Stimulated activated CD4-positive, alpha-beta T cell treated with anti-CD3 and anti-CD28 coated beads, Interleukin-1b, Interleukin-23, amount 100 ng/mL, for 24 hours (primary cell): ENCODE data around the gene SRR.
"Not testable (repeated sequence)": the region's sequence is repeated elsewhere in the genome, so short reads cannot be mapped to it uniquely, and the experiment has no call there.

Source experiments
- DNase-seq, 4 experiments: peaks; one replicate each; pipeline ENCODE4 v3.0.0-alpha.2; 2020; ENCODE audit warnings: low read depth in 4 of 4, low spot score in 1 of 4

Gene SRR

GRCh38 chr17:2289878-2290478 lies 13.8 kb upstream of the SRR start:
- no peak for DNase-seq

- DNase-seq = no peak
Measured at GRCh38 chr17:2292100-2292499, 11.7 kb upstream of the SRR start.

GRCh38 chr17:2295575-2295974 lies 8.2 kb upstream of the SRR start:
- no peak for DNase-seq

- no peak for DNase-seq
Measured at GRCh38 chr17:2297023-2297422, 6.7 kb upstream of the SRR start.

- DNase-seq = no peak
Measured at GRCh38 chr17:2299136-2299535, 4.6 kb upstream of the SRR start.

- DNase-seq = no peak
Measured at GRCh38 chr17:2299756-2300155, 4.0 kb upstream of the SRR start.

GRCh38 chr17:2302778-2303203 lies 959 bp upstream of the SRR start:
- no peak for DNase-seq

GRCh38 chr17:2304931-2305330 lies 1.2 kb downstream of the SRR start:
- no peak for DNase-seq

GRCh38 chr17:2309338-2310154 lies 5.8 kb downstream of the SRR start:
- DNase-seq = no peak

GRCh38 chr17:2312736-2313135 lies 9.0 kb downstream of the SRR start:
- no peak for DNase-seq

- DNase-seq = not testable (repeated sequence)
Measured at GRCh38 chr17:2316916-2317205, 13.1 kb downstream of the SRR start.

- DNase-seq = no peak
Measured at GRCh38 chr17:2317796-2318195, 14.0 kb downstream of the SRR start.

GRCh38 chr17:2319051-2319450 lies 15.3 kb downstream of the SRR start:
- DNase-seq = no peak

- DNase-seq = no peak
Measured at GRCh38 chr17:2321399-2321798, 17.6 kb downstream of the SRR start.

- DNase-seq = no peak
Measured at GRCh38 chr17:2323629-2324314, 20.0 kb downstream of the SRR start.

- DNase-seq = no peak
Measured at GRCh38 chr17:2331303-2331702, 27.6 kb downstream of the SRR start.

GRCh38 chr17:2335726-2336214 lies 32.0 kb downstream of the SRR start:
- DNase-seq = peak in 1 of 4 experiments; percentile 2

- DNase-seq = peak; percentile 66 to 90 (median 82)
Measured at GRCh38 chr17:2336215-2336851, 32.6 kb downstream of the SRR start, which contains the start of gene TSR1. TSR1 (minus strand) TSS chr17:2336457; CDS start chr17:2336427, 30 bp downstream.

- DNase-seq = peak; percentile 34 to 54 (median 47)
Measured at GRCh38 chr17:2336852-2337543, 33.2 kb downstream of the SRR start, which contains the start of gene SGSM2. SGSM2 (plus strand) TSS chr17:2337501; CDS start chr17:2337689, 188 bp downstream.

GRCh38 chr17:2337544-2338314 lies 34.0 kb downstream of the SRR start:
- peak in 3 of 4 experiments; percentile 32 to 57 (median 38) for DNase-seq
